MM.1S (cell line): Measurements from ENCODE around the gene OASL.
A peak's percentile ranks its signal among the peaks of the same experiment; 100 is the strongest.

ENCODE experiments used
- DNase-seq: peaks from one replicate; pipeline ENCODE4 v3.0.0-alpha.2; 2015
- H2AFZ ChIP-seq: fragments of 300-600 bp; sonication (generic); 2 replicates; pipeline ENCODE4 v1.6.0; 2016; ENCODE audit warnings: antibody characterized with exemption, low read length
- H3F3A ChIP-seq: fragments of 300-600 bp; sonication (generic); 2 replicates; pipeline ENCODE4 v1.6.1; 2016; ENCODE audit warnings: mild to moderate bottlenecking, antibody characterized with exemption, low read length, moderate library complexity, mixed read lengths; ENCODE audit not compliant: insufficient read depth
- H3K27ac ChIP-seq: fragments of 300-600 bp; sonication (generic); 2 replicates; pipeline ENCODE4 v1.5.1; 2016; ENCODE audit warnings: mild to moderate bottlenecking, low read length
- H3K27me3 ChIP-seq: fragments of 300-600 bp; sonication (generic); replicated peaks from 2 replicates; pipeline ENCODE4 v1.6.0; 2016; ENCODE audit warnings: low read length; ENCODE audit not compliant: insufficient read depth
- H3K36me3 ChIP-seq: fragments of 300-600 bp; sonication (generic); replicated peaks from 2 replicates; pipeline ENCODE4 v1.6.1; 2016; ENCODE audit warnings: mild to moderate bottlenecking, low read length, mixed read lengths; ENCODE audit not compliant: insufficient read depth
- H3K4me1 ChIP-seq: fragments of 300-600 bp; sonication (generic); 2 replicates; pipeline ENCODE4 v1.6.1; 2016; ENCODE audit warnings: low read length, mixed read lengths
- H3K4me2 ChIP-seq: fragments of 300-600 bp; sonication (generic); 2 replicates; pipeline ENCODE4 v1.6.0; 2016; ENCODE audit warnings: low read depth, low read length
- H3K4me3 ChIP-seq: fragments of 300-600 bp; sonication (generic); 2 replicates; pipeline ENCODE4 v1.5.1; 2016; ENCODE audit warnings: low read length, mixed read lengths
- H3K79me2 ChIP-seq: fragments of 300-600 bp; sonication (generic); 2 replicates; pipeline ENCODE4 v1.6.1; 2016; ENCODE audit warnings: mixed run types, low read length, mixed read lengths
- H3K9ac ChIP-seq: fragments of 300-600 bp; sonication (generic); 2 replicates; pipeline ENCODE4 v1.6.1; 2016; ENCODE audit warnings: low read length, mixed read lengths
- H3K9me2 ChIP-seq: fragments of 300-600 bp; sonication (generic); replicated peaks from 2 replicates; pipeline ENCODE4 v1.6.1; 2016; ENCODE audit warnings: mild to moderate bottlenecking, low read length, mixed read lengths; ENCODE audit not compliant: insufficient read depth
- H3K9me3 ChIP-seq: fragments of 300-600 bp; sonication (generic); replicated peaks from 2 replicates; pipeline ENCODE4 v1.6.1; 2016; ENCODE audit warnings: mild to moderate bottlenecking, low read length, mixed read lengths; ENCODE audit not compliant: insufficient read depth
- H4K20me1 ChIP-seq: fragments of 300-600 bp; sonication (generic); 2 replicates; pipeline ENCODE4 v1.6.1; 2016; ENCODE audit warnings: mild to moderate bottlenecking, low read length, moderate library complexity, mixed read lengths; ENCODE audit not compliant: insufficient read depth
- EZH2 ChIP-seq: fragments of 300-600 bp; sonication (generic); optimal IDR thresholded peaks from 2 replicates; pipeline ENCODE3; 2017; ENCODE audit warnings: low read depth, mild to moderate bottlenecking, antibody characterized with exemption, low read length, mixed read lengths
- EZH2phosphoT487 ChIP-seq: fragments of 300-600 bp; sonication (generic); IDR thresholded peaks from 2 replicates; pipeline ENCODE4 v1.6.1; 2018; ENCODE audit warnings: antibody characterized with exemption, low read length
- TF ChIP-seq, protein P1 (sequence below): fragments of 300-600 bp; sonication (generic); IDR thresholded peaks from 2 replicates; pipeline ENCODE4 v1.5.1; 2016; ENCODE audit warnings: antibody characterized with exemption, low read length, mixed read lengths

Gene OASL

DNA sequence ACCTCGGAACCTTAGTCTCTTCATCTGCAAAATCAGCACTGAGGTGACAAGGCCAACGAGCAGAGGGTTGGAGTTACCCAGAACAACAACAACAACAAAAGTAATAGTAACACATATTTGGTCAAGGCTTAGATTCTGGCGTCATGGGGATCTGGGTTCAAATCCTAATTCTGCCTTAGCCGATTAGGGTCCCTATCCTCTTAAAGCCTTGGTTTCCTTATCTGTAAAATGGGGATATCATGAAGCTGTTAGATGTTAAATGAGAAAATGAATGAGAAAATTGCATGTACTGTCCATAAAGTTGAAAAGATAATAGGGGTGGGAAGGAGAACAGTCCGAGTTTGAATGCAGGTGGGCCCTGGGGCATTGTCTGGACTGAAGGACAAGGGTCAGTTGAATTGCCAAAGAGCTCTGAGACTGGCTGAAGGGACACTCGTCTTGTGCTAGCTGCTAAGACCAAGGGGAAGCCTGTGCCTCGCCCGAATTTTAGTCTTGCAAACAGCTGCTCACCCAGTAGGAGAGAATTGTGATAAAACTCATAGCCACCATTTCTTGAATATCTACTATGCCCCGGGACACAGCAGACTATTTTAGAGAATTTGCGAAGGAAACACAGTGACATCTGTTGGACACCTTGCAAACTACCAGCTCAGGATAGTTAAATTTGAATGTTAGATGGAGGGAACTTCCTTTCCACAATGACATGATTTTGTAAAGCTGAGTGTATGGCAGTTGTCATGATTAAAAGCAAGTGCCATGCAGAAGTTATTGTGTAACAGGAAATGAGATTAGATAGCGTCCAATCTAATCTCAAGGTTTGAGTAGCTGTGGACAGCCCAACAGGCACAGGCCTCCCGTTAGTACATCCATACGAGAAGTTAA is 67.5 kb downstream of the OASL start:
- Histone ChIP-seq H3K36me3 (no peaks in the 10 kb centered on the region), H3K27ac (no peak overlapping the region), H3K4me1 (no peaks in the 10 kb centered on the region), H3K27me3 (no peaks in the 10 kb centered on the region), H3K9ac (no peak overlapping the region), H3K79me2 (no peaks in the 10 kb centered on the region), H3F3A (no peaks in the 10 kb centered on the region), H2AFZ (no peak overlapping the region), H3K4me2 (no peak overlapping the region), H3K4me3 (no peak overlapping the region), H4K20me1 (no peaks in the 10 kb centered on the region), H3K9me3 (no peaks in the 10 kb centered on the region), H3K9me2 (no peaks in the 10 kb centered on the region)
- peak; percentile 46 for DNase-seq
- TF ChIP-seq, protein P1, sequence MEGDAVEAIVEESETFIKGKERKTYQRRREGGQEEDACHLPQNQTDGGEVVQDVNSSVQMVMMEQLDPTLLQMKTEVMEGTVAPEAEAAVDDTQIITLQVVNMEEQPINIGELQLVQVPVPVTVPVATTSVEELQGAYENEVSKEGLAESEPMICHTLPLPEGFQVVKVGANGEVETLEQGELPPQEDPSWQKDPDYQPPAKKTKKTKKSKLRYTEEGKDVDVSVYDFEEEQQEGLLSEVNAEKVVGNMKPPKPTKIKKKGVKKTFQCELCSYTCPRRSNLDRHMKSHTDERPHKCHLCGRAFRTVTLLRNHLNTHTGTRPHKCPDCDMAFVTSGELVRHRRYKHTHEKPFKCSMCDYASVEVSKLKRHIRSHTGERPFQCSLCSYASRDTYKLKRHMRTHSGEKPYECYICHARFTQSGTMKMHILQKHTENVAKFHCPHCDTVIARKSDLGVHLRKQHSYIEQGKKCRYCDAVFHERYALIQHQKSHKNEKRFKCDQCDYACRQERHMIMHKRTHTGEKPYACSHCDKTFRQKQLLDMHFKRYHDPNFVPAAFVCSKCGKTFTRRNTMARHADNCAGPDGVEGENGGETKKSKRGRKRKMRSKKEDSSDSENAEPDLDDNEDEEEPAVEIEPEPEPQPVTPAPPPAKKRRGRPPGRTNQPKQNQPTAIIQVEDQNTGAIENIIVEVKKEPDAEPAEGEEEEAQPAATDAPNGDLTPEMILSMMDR = peak; percentile 59
- no peak for TF ChIP-seq EZH2phosphoT487
- no peak for TF ChIP-seq EZH2

DNA sequence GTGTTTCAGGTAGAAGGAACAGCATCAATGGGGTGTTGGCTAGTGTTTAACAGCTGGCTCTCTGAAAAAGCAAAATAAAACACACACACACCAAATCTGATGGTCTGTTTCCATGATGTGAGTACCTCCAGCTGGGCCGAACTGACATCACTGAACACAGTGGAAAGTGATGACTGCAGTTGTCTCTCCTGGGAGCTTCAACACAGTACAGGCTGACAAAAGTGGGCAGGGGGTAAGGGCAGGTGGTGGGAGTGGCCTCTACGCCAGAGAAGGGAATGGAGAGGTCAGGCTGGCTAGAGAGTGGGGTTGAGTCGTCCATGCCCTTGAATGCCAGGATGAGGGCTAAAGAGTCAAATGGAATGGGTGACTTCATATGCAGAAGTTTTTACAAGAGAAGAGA is 68.7 kb downstream of the OASL start:
- no peak overlapping the region for H3K9ac ChIP-seq
- no peak overlapping the region for H3K4me3 ChIP-seq
- H3K9me2 ChIP-seq = no peaks in the 10 kb centered on the region
- no peak overlapping the region for H2AFZ ChIP-seq
- no peaks in the 10 kb centered on the region for H3K4me1 ChIP-seq
- no peak overlapping the region for H3K4me2 ChIP-seq
- no peaks in the 10 kb centered on the region for H3F3A ChIP-seq
- no peaks in the 10 kb centered on the region for H3K9me3 ChIP-seq
- no peaks in the 10 kb centered on the region for H3K27me3 ChIP-seq
- TF ChIP-seq, protein P1 = no peak
- TF ChIP-seq EZH2phosphoT487 = no peak
- TF ChIP-seq EZH2 = no peak
- H4K20me1 ChIP-seq = no peaks in the 10 kb centered on the region
- no peaks in the 10 kb centered on the region for H3K36me3 ChIP-seq
- no peak for DNase-seq
- no peaks in the 10 kb centered on the region for H3K79me2 ChIP-seq
- H3K27ac ChIP-seq = no peak overlapping the region
